Skeletal muscle tissue (tissue), 4 donors: ENCODE measurements around the gene XRN1. TPM values are rescaled to one million over a fixed set of nuclear protein-coding genes. Genes with fewer than 3 reads are reported as not detected.
"Not testable (repeated sequence)": the region's sequence is repeated elsewhere in the genome, so short reads cannot be mapped to it uniquely, and the experiment has no call there.

Source experiments
- H3K27ac ChIP-seq: one replicate; pipeline ENCODE4 v1.7.0; 2013; ENCODE audit warnings: mild to moderate bottlenecking, low read depth, low read length, inconsistent platforms
- H3K27me3 ChIP-seq, 3 donors: one replicate each; pipeline ENCODE4 v1.7.0; 2013; ENCODE audit warnings: low read length in 3 of 3; ENCODE audit not compliant: control insufficient read depth in 3 of 3, insufficient read depth in 3 of 3
- H3K36me3 ChIP-seq, 3 donors: one replicate each; pipeline ENCODE4 v1.7.0; 2013; ENCODE audit warnings: low read length in 3 of 3; ENCODE audit not compliant: control insufficient read depth in 3 of 3, insufficient read depth in 3 of 3
- H3K4me1 ChIP-seq, 3 donors: one replicate each; pipeline ENCODE4 v1.7.0; 2013; ENCODE audit warnings: low read length in 3 of 3, mild to moderate bottlenecking in 3 of 3; ENCODE audit not compliant: control insufficient read depth in 3 of 3, insufficient read depth in 3 of 3
- H3K4me3 ChIP-seq, 3 donors: one replicate each; pipeline ENCODE4 v1.7.0; 2013; ENCODE audit warnings: low read length in 3 of 3
- H3K9ac ChIP-seq, 3 donors: one replicate each; pipeline ENCODE4 v1.7.0; 2013; ENCODE audit warnings: low read length in 3 of 3, mild to moderate bottlenecking in 3 of 3, moderate library complexity in 2 of 3, low read depth in 1 of 3
- H3K9me3 ChIP-seq, 3 donors: one replicate each; pipeline ENCODE4 v1.7.0; 2013; ENCODE audit warnings: low read length in 3 of 3; ENCODE audit not compliant: control insufficient read depth in 3 of 3
- total RNA-seq: library from RNA; depleted of rRNA; stranded (reverse); fragments of >200 nt; gene quantifications from one replicate; pipeline ENCODE4 v1.2.3, GENCODE V29; 2014
- donor health status: Osteomylitis.

Gene XRN1
- total RNA-seq, 1 donor from 2014 or later: 37.6 TPM

DNA sequence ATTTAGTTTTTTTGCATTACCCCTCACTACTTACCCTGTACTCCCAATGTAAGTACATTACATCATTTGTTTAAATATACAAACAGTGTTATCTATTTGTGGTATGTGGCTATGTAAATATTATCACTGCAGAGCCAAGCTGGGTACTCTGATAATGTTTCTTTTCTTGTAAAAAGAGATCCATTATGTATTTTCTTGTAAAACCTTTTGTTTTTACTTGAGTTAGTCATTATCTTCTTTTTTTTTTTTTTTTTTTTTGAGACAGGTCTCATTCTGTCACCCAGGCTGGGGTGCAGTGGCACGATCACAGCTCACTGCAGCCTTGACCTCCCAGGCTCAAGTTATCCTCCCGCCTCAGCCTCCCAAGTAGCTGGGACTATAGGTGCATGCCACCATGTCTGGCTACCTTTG lies 131.9 kb downstream of the XRN1 start:
- H3K36me3 ChIP-seq: peaks cover 9 to 30% (median 16%) of the 10 kb centered on the region in 3 donors
- not testable (repeated sequence) for H3K27ac ChIP-seq, H3K4me1 ChIP-seq, H3K9me3 ChIP-seq, H3K4me3 ChIP-seq, H3K9ac ChIP-seq, H3K27me3 ChIP-seq

DNA sequence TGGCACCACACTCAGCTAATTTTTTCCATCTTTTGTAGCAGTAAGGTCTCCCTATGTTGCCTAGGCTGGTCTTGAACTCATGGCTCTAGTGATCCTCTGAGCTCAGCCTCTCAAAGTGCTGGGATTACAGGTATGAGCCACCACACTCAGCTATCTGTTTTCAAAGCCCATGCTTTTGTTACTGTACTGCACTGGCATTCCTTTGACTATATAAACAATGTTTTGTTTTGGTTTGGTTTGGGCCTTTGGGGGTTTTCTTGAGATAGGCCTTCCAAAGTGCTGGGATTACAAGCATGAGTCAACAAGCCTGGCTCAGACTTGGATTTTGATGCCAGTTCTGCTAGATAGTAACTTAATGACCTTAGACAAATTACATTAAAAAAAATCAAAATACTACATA lies 132.8 kb downstream of the XRN1 start:
- H3K4me1 ChIP-seq: no peaks in the 10 kb centered on the region
- no peak overlapping the region for H3K27ac ChIP-seq
- H3K4me3 ChIP-seq: no peak overlapping the region
- no peaks in the 10 kb centered on the region for H3K9me3 ChIP-seq
- H3K36me3 ChIP-seq: peaks cover 13 to 33% (median 16%) of the 10 kb centered on the region in 3 donors
- H3K9ac ChIP-seq: no peak overlapping the region
- no peaks in the 10 kb centered on the region for H3K27me3 ChIP-seq

DNA sequence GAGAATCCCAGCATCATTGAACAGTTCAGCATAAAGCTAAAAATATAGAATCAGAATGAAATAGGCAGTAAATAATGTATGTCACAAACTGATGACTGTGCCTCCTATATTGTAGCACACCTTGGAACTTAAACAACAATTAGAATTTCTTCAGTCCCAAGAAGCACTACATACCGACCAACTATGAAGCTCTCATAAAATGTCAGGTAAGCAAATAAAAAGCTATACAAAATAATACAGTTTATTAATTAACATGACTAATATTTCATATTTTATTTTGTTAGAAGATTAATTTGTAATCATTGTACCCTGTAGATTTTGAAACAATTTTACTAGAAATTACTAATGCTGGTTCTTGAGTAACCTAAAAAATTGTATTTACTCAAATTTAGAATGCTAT lies 137.4 kb downstream of the XRN1 start:
- no peaks in the 10 kb centered on the region for H3K9me3 ChIP-seq
- no peaks in the 10 kb centered on the region for H3K4me1 ChIP-seq
- no peaks in the 10 kb centered on the region for H3K27me3 ChIP-seq
- peaks cover 10 to 19% (median 12%) of the 10 kb centered on the region in 3 donors for H3K36me3 ChIP-seq
- no peak overlapping the region for H3K9ac ChIP-seq
- no peak overlapping the region for H3K27ac ChIP-seq
- no peak overlapping the region for H3K4me3 ChIP-seq

DNA sequence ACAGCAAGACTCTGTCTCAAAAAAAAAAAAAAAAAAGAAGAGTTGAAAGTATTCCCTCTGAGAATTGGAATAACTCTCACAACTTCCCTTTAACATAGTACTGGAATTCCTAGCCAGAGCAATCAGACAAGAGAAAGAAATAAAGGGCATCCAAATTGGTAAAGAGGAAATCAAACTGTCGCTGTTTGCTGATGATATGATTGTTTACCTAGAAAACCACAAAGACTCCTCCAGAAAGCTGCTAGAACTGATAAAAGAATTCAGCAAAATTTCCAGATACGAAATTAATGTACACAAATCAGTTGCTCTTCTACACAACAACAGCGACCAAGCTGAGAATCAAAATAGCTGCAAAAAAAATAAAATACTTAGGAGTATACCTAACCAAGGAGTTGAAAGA lies 145.0 kb downstream of the XRN1 start:
- H3K9me3 ChIP-seq, H3K27ac ChIP-seq, H3K36me3 ChIP-seq, H3K27me3 ChIP-seq, H3K4me1 ChIP-seq, H3K4me3 ChIP-seq, H3K9ac ChIP-seq: not testable (repeated sequence)

DNA sequence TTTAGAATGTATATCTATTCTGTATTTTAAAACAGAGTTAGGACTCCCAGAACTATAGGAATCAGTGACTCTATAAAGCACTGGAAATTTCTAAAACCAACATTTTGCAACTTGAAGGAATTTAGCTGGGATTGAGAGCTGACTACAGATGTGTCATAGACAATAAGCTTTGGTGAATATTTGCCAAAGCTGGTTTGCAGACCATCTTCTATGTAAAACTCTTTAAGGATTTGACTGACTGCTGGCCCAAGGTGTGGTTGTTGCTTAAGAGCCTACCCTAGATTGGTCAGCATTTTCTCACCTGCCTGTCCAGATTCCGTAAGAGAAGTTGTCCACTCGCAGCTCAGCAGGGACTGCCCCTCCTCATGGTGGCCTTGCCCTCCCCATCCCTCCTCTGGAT lies 149.2 kb downstream of the XRN1 start:
- Histone ChIP-seq H3K4me1 (no peaks in the 10 kb centered on the region), H3K36me3 (no peaks in the 10 kb centered on the region), H3K9ac (no peak overlapping the region), H3K9me3 (no peaks in the 10 kb centered on the region), H3K4me3 (no peak overlapping the region), H3K27ac (no peak overlapping the region), H3K27me3 (no peaks in the 10 kb centered on the region)

DNA sequence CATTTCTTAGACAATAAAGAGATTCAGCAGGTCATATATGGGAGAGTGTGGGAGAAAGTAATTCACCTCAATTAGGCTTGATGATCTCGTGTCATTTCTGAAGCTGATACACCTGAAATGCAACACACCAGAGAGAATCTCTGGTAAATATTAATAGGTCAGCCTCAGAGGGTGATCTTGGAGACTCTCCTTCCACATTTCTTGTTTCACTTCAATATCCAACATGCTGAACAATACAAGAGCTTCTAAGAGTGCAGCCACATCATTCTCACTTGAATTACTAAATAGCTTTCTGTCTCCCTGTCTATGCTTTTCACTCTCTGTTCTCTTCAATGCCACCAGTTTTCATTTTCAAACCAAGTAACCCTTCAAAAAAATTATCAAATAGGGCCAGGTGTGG lies 151.3 kb downstream of the XRN1 start:
- H3K27ac ChIP-seq: no peak overlapping the region
- no peaks in the 10 kb centered on the region for H3K27me3 ChIP-seq
- H3K4me1 ChIP-seq: no peaks in the 10 kb centered on the region
- no peaks in the 10 kb centered on the region for H3K36me3 ChIP-seq
- no peak overlapping the region for H3K9ac ChIP-seq
- no peak overlapping the region for H3K4me3 ChIP-seq
- no peaks in the 10 kb centered on the region for H3K9me3 ChIP-seq

DNA sequence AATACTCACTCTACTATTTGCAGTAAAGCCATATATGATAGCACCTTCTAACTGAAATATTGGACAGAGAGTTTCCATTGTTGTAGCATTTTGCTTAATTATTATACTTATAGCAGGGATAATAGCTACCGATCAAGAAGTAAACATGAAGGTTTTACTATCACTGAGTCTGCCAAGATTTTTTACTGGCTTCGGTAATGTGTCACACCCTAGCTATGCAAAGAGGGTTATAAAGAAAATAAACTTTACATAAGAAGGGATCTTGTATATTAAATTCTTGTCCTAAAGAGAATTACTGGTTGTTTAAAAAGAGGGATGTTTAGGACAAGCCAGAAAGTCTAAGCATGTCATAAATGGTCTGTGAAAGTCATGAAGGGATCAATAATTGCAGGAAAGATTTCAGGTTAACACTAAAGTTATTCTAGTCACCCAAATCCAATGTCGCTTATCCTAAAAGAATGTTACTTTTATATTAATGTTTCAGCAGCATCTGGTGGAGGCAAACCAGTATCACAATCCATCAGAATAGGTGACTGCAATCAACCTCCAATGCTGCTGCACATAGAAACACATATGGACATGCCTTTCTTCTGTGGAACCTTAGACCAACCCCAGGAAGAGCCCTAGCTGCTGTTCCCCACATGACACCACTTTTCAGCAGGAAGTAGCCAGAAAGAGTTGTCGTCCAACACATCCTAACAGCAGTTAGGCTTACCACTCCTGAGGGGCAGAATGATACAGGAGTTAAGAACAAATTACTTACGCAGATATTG lies 159.8 kb downstream of the XRN1 start:
- Histone ChIP-seq H3K27ac (no peak overlapping the region), H3K4me3 (no peak overlapping the region), H3K27me3 (no peaks in the 10 kb centered on the region), H3K4me1 (no peaks in the 10 kb centered on the region), H3K36me3 (no peaks in the 10 kb centered on the region), H3K9ac (no peak overlapping the region), H3K9me3 (no peaks in the 10 kb centered on the region)

DNA sequence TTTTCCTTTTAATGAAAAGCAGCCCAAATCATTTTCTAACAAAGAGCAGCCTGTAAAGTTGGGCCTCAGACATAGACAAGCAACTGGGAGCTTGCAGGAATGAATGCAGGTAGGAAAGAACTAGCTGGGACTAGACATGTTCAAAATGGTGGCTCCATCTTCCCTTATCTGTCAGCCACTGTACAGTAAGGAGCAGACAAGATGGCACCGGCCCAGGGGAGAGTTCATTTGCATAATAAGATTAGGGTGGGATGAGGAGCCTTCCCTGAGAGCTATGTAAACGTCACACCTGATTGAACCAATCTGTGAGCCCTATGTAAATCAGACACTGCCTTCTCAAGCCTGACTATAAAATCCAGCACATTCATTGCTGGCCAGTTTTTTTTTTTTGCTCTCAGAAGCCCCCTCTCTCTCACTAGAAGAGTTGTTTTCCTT lies 162.7 kb downstream of the XRN1 start:
- no peaks in the 10 kb centered on the region for H3K9me3 ChIP-seq
- H3K9ac ChIP-seq: no peak overlapping the region
- H3K27ac ChIP-seq: no peak overlapping the region
- H3K4me3 ChIP-seq: no peak overlapping the region
- peaks cover 0 to 1% (median 0%) of the 10 kb centered on the region in 3 donors for H3K4me1 ChIP-seq
- H3K36me3 ChIP-seq: no peaks in the 10 kb centered on the region
- no peaks in the 10 kb centered on the region for H3K27me3 ChIP-seq

DNA sequence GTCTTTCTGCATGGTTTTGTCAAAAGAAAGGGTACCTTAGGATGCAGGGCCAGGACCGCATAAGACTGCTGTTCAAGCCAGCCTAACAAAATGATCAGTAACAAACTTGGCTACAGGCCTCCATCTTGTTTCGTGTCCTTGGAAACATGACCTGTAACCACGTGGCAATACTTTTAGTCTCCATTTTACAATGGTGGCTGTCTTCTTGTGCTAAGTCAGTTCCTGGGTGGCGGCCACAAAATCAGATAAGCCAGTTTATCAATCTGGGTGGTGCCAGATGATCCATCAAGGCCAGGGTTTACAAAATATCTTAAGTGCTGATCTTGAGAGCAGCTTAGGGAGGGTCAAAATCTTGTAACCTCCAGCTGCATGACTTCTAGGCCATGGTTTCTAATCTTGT lies 165.3 kb downstream of the XRN1 start:
- Histone ChIP-seq H3K4me3 (no peak overlapping the region), H3K9me3 (no peaks in the 10 kb centered on the region), H3K27ac (no peak overlapping the region), H3K36me3 (no peaks in the 10 kb centered on the region), H3K4me1 (peaks cover 0 to 2% (median 0%) of the 10 kb centered on the region in 3 donors), H3K27me3 (no peaks in the 10 kb centered on the region), H3K9ac (no peak overlapping the region)

DNA sequence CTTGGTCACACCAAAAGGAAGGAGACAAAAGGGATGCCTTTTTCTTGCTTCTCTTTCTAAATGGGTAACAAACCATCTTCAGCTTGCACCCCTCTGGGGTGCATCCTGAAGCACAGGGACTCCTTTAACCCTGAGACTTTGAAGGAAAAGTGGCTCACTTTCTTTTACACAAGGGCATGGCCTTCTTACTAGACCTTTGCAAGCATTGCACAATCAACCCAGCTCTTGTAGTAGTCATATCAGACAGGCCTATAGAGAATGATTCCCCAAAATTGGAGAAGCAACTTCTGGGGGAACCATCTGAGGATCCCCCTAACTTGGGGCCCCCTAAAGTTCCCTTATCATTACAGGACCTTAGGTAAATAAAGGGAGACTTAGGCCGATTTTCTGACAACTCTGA lies 166.4 kb downstream of the XRN1 start:
- H3K36me3 ChIP-seq: no peaks in the 10 kb centered on the region
- peaks cover 0 to 2% (median 0%) of the 10 kb centered on the region in 3 donors for H3K4me1 ChIP-seq
- H3K4me3 ChIP-seq: no peak overlapping the region
- H3K27ac ChIP-seq: no peak overlapping the region
- H3K27me3 ChIP-seq: no peaks in the 10 kb centered on the region
- H3K9ac ChIP-seq: no peak overlapping the region
- no peaks in the 10 kb centered on the region for H3K9me3 ChIP-seq
